GM10847 (cell line): ENCODE data around the gene ASPSCR1.

Source experiments
- POLR2A ChIP-seq: IDR thresholded peaks from 2 replicates; pipeline ENCODE4 v1.6.1; 2011; ENCODE audit not compliant: insufficient read length; ENCODE audit errors: extremely low read depth

Gene ASPSCR1

DNA sequence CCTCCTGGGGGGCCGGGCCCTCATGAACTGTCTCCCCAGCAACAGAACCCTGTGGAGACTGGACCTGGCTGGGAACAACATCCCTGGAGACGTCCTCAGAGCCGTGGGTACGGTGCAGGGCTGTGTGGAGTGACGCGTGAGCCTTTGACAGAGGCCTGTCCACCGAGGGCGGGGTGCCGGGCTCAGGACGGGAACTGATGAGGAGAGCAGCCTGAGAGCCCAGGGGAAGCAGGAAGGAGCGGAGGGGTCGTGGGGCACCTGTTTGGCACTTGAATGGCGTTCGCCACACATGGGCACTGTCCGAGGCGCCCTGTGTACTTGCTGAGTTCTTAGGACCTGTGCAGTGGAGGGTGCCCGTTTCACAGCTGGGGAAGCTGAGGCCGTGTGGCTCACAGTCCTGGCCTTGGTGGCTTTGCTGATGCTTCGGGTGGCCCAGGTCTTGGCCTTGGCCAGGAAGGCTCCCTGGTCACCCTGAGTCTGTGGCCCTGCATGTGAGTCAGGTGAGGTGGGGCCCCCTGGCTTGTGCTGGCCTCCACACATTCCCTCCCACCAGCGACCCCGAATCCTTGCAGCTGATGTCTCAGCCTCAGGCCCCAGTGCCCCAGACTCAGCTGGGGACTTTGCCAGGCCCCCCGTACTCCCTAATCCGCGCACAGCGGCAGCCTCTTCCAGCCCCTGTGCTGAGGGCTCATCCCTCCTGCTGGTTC, 48.1 kb downstream of the ASPSCR1 start:
- TF ChIP-seq POLR2A: no peak

- TF ChIP-seq POLR2A: no peak
These were observed 50.8 kb downstream of the ASPSCR1 start for GRCh38 chr17:82028246-82028645.

DNA sequence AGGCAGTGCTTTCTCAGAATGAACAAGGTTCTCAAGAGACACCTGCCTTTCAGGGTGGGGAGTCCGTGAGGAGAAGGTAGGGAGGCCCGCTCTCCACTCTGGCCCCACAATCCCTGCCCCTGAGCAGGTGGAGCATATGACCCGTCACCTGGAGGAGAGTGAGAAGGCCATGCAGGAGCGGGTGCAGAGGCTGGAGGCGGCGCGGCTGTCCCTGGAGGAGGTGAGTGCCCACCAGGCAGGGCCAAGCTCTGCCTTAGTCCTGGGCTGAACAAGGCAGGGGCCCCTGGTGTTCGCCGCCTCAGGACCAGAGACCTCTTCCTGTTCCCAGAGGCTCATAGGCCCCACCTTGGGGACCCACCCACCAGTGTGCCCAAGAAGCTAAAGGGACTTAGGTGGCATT, 51.5 kb downstream of the ASPSCR1 start:
- TF ChIP-seq POLR2A: no peak

DNA sequence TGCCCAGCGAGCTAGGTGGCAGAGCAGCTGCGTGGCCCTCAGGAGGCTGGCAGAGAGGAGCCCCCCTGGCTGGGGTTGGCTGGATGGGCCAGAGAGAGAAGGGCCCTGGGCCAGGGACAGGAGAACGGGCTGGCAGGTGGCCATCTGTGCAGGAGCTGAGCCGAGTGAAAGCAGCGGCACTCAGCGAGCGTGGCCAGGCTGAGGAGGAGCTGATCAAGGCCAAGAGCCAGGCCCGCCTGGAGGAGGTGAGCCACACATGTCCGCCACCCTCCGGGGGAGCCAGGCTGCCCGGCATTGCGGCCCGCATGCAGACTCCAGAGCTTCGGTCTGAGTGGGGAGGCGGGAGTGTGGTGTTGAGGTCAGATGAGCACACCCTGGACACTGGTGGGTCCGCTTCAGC, 52.0 kb downstream of the ASPSCR1 start:
- TF ChIP-seq POLR2A: no peak

- TF ChIP-seq POLR2A: no peak
These were observed 52.6 kb downstream of the ASPSCR1 start for GRCh38 chr17:82029990-82030469.

- TF ChIP-seq POLR2A: no peak
These were observed 53.3 kb downstream of the ASPSCR1 start for GRCh38 chr17:82030470-82031302.

- TF ChIP-seq POLR2A: no peak
These were observed 54.0 kb downstream of the ASPSCR1 start, which contains the start of gene RAC3 for GRCh38 chr17:82031303-82031884. Gene RAC3, plus strand, starts transcription at chr17:82031678. Its CDS starts 84 bp downstream, at chr17:82031762.

DNA sequence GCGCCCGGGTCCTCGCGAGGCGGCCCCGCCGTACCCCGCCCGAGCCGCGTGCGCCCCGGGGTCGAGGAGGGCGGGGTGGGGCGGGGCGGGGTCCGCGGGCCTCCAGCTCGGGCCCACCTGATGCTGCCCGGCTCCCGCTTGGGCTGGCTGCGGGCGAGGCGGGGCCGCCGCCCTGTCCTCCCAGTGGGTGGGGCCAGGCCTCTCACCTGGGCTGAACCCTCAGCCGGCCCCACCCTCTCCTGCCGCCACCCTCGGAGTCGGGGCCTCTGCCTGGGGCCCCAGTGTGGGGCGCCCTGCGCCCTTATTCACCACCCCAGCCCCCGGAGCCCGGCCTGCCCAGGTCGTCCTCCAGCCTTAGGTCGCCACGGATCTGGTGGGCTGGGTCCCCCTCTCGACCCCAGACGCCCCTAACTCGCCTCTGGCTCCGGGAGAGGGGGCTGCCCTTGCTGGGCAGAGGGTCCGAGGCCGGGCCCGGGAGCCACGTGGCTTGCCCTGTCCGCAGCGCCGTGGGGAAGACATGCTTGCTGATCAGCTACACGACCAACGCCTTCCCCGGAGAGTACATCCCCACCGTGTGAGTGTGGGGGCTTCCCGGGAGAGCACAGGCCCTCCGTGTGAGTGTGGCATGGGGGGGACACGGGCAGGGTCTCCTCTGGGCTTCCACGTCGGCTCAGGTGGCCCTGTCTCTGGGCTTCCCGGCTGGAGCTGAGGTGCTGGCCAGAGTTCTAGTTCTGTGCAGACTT, 54.6 kb downstream of the ASPSCR1 start:
- TF ChIP-seq POLR2A: no peak

- no peak for TF ChIP-seq POLR2A
These were observed 56.1 kb downstream of the ASPSCR1 start for GRCh38 chr17:82033359-82034085.

DNA sequence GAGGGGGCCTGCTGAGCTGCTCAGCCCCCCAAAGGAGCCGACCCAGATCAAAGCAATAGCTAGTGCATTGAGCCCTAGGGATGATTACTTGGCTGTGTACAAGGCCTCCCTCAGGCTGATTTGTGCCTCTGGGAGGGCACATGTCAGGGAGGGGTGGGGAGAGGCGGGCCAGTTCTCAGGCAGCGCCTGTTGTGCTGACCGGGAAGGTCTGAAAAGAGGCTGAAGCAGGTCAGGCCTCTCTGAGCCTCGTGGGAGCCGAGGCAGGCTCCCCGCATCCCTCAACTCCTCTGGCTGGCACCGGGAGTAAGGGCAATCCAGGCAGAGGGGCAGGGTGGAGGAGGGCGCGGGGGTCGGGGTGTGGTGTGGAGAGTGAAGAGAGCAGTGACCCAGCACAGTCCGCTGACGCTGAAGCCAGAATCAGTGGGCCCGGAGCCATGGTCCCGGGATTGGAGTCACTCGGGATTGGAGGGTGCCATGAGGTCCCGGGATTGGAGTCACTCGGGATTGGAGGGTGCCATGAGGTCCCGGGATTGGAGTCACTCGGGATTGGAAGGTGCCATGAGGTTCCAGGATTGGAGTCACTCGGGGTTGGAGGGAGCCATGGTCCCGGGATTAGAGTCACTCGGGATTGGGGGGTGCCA, 57.1 kb downstream of the ASPSCR1 start:
- TF ChIP-seq POLR2A: no peak

DNA sequence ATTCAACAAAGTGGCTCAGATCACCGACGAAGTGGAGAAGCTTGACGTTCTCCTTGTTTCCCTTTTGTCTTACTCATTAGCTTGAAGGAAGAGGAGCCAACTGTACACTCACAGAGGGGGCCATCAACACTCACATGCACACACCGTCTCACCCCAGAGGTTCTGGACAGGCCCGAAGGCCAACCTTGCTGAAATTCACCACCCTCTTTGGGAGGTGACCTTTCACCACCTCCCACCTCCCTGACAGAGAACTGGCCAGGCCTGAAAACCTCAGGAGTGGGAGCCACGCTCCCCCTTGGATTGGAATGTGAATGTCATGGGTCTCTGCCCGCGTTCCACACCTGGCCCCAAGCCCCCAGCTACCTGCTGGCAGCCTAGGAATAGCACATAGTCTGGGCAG, 58.1 kb downstream of the ASPSCR1 start:
- no peak for TF ChIP-seq POLR2A

GRCh38 chr17:82035956-82036633, 58.7 kb downstream of the ASPSCR1 start:
- no peak for TF ChIP-seq POLR2A

- TF ChIP-seq POLR2A: no peak
These were observed 59.2 kb downstream of the ASPSCR1 start for GRCh38 chr17:82036634-82037091.
